ENCODE results near the gene WIPF1.

DNA sequence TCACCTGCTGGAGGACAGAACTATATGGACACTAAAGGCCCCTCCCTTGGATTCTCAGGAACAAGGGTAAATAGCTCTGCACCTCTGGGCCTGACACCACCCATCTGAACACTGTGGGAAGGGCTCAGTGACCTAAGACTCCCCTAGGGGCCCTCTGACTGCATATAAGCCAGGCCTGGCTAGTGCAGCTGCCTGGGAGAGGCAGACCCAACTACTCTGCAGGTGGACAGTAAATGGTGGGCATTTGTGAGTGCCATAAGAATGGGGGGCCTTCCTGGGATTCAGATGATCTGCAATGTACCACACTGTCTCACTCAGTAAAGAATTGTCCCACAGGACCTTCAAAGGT, 11.2 kb upstream of the WIPF1 start:
- TF ChIP-seq, protein P1, sequence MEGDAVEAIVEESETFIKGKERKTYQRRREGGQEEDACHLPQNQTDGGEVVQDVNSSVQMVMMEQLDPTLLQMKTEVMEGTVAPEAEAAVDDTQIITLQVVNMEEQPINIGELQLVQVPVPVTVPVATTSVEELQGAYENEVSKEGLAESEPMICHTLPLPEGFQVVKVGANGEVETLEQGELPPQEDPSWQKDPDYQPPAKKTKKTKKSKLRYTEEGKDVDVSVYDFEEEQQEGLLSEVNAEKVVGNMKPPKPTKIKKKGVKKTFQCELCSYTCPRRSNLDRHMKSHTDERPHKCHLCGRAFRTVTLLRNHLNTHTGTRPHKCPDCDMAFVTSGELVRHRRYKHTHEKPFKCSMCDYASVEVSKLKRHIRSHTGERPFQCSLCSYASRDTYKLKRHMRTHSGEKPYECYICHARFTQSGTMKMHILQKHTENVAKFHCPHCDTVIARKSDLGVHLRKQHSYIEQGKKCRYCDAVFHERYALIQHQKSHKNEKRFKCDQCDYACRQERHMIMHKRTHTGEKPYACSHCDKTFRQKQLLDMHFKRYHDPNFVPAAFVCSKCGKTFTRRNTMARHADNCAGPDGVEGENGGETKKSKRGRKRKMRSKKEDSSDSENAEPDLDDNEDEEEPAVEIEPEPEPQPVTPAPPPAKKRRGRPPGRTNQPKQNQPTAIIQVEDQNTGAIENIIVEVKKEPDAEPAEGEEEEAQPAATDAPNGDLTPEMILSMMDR (IDR thresholded peaks at IDR 0.05; ENCODE audit: poor library complexity, severe bottlenecking) = no peak
- TF ChIP-seq, protein P2, sequence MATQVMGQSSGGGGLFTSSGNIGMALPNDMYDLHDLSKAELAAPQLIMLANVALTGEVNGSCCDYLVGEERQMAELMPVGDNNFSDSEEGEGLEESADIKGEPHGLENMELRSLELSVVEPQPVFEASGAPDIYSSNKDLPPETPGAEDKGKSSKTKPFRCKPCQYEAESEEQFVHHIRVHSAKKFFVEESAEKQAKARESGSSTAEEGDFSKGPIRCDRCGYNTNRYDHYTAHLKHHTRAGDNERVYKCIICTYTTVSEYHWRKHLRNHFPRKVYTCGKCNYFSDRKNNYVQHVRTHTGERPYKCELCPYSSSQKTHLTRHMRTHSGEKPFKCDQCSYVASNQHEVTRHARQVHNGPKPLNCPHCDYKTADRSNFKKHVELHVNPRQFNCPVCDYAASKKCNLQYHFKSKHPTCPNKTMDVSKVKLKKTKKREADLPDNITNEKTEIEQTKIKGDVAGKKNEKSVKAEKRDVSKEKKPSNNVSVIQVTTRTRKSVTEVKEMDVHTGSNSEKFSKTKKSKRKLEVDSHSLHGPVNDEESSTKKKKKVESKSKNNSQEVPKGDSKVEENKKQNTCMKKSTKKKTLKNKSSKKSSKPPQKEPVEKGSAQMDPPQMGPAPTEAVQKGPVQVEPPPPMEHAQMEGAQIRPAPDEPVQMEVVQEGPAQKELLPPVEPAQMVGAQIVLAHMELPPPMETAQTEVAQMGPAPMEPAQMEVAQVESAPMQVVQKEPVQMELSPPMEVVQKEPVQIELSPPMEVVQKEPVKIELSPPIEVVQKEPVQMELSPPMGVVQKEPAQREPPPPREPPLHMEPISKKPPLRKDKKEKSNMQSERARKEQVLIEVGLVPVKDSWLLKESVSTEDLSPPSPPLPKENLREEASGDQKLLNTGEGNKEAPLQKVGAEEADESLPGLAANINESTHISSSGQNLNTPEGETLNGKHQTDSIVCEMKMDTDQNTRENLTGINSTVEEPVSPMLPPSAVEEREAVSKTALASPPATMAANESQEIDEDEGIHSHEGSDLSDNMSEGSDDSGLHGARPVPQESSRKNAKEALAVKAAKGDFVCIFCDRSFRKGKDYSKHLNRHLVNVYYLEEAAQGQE (IDR thresholded peaks at IDR 0.05; ENCODE audit: borderline replicate concordance) = no peak
- no peak for TF ChIP-seq EP300 (conservative IDR thresholded peaks at IDR 0.05; ENCODE audit: poor library complexity, severe bottlenecking)
- no peak for TF ChIP-seq RAD21 (conservative IDR thresholded peaks at IDR 0.05)
- TF ChIP-seq EZH2 (IDR thresholded peaks at IDR 0.05; ENCODE audit: borderline replicate concordance, insufficient read depth, low read length, poor library complexity, severe bottlenecking) = no peak
- TF ChIP-seq TAF1 (IDR thresholded peaks at IDR 0.05; ENCODE audit: low read depth) = no peak
- no peak for TF ChIP-seq POLR2AphosphoS5 (IDR thresholded peaks at IDR 0.05)
- TF ChIP-seq MXI1 (conservative IDR thresholded peaks at IDR 0.05; ENCODE audit: poor library complexity, severe bottlenecking) = no peak
